ENCODE results near the gene MMP8.

- no peak for TF ChIP-seq CTCF (conservative IDR thresholded peaks at IDR 0.05)
- no peak for TF ChIP-seq EZH2 (IDR thresholded peaks at IDR 0.05; ENCODE audit: low read depth)
Observed at GRCh38 chr11:102709201-102709945, 15.4 kb downstream of the MMP8 start.
